Activated CD4-positive, alpha-beta T cell treated with anti-CD3 and anti-CD28 coated beads, Interleukin-2, amount 50 U/mL, for 48 hours (primary cell): ENCODE data around the gene EPAS1.
A peak's percentile ranks its signal among the peaks of the same experiment; 100 is the strongest.
"Not testable (repeated sequence)": the region's sequence is repeated elsewhere in the genome, so short reads cannot be mapped to it uniquely, and the experiment has no call there.

Source experiments
- DNase-seq, 2 experiments: peaks; one replicate each; pipeline ENCODE4 v3.0.0-alpha.2; 2020

Gene EPAS1

DNA sequence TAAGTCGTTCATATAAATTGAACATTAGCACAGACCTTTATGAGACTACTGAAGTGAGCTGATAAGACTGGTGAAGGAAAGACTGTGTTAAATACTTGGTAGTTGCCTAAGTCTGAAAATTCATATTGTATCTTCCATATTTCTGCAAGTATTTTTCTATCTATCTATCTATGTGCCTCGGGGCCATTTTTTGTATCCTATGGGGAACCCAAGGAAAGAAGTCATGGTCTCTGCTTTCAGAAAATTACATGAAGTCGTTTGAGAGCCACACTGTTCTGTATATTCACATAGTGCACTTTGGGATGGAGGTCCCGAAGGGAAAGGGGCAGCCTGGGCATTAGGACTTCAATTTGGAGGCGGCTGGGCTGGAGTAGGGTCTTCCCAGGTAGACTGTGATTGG is 89.6 kb downstream of the EPAS1 start:
- DNase-seq, result no peak

DNA sequence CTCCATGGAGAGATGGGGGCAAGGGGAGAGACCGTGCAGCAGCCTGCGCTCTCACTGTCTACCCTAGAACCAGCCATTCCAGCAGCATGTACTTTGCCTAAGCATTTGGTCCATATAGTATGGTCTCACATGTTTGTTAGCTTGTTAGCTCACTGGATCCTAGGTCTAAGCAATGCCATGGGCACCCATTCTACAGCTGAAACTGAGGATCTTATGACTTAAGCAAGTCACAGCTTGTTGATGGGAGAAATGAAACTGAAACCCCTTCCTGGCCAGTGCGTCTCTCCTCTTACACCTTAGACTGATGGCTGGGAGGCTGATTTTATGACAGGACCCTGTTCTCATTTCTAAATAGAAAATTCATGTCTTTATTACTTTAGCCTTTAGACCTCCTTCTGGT is 90.1 kb downstream of the EPAS1 start:
- no peak for DNase-seq

DNA sequence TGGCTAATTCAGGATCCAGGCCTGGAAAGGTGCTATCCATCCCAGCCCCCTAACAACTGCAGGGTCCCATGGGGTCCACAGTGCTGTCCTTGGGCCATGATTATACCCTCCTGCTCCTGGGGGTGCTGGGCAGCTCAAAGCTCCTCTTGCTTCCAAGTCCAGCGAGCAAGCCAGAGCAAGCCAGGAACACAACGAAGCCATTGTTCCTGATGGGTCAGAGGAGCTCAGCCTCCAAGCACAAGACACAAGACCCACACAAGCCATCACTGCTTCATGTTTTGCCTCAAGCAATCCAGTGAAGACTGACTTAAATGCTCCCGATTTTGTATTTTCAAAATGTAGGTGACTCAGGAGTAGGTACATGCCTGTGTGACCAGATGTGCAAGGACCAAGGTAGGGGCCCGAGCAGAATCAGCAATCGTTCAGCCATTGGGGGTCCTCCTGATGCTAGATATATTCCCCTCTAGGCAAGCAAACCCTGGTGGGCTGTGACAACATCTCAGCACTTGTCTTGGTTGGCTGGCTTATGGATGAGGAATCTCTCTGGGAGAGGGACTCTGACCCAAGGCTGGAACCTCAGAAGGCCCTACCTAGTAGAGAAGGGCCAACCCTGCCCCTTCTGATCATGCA is 90.8 kb downstream of the EPAS1 start:
- no peak for DNase-seq

DNA sequence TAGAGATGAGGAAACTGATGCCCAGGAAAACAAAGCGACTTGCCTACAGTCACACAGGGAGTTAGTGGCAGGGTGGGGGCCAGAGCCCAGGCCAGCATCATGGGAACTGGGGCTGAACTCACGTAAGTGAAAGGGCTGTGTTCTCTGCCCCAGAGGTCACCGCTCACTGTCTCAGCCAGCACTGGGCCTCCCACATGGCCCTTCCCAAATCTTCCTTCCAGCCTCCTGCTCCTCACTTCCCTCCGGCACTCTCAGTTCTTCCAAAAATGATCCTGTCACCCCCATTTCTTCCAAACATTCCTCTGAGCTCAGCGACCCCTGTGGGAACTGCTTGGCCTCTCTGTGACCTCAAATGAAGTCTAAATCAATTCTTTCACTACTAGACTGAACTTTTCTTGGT is 91.7 kb downstream of the EPAS1 start:
- no peak for DNase-seq

DNA sequence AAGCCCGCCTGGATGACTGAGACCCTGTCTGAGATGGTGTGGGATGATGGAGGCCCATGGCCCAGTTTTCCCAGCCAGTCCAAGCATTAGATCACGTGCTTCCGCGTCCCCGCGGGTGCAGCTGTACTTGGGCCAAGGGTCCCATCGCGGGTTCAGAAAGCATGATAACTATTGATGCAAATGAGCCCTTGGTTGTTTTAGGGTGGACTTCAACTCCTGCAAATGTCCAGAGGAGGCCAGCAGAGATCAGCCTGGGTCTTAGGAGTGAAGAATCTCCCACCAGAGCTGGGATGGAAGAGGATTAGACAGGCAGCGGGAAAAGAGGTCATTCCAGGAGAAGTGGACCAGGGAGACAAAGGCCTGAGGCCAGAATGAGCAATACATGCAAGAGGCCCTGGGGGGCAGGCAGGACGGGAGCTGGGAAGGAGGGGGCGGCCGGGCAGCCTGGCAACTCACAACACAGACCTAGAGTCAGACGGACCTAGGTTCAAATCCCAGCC is 92.3 kb downstream of the EPAS1 start:
- DNase-seq, result no peak

DNA sequence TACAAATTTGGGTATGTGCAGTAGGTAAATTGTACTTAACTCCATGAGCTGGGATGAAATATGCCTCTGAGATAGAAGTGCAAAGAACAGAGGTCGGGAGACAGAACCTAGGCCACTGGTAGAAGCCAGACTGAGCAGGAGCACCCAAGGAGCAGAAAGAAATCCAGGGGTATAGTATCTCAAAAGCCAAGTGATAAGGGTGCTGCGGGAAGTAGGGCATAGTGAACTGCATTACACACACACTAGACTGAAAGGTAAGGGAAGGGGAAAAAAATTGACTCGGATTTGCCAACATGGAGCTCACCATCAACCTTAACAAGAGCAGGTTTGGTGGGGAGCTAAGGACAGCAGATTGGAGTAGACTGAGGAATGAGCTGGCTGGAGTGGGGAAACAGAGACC is 92.8 kb downstream of the EPAS1 start:
- DNase-seq, result no peak

DNA sequence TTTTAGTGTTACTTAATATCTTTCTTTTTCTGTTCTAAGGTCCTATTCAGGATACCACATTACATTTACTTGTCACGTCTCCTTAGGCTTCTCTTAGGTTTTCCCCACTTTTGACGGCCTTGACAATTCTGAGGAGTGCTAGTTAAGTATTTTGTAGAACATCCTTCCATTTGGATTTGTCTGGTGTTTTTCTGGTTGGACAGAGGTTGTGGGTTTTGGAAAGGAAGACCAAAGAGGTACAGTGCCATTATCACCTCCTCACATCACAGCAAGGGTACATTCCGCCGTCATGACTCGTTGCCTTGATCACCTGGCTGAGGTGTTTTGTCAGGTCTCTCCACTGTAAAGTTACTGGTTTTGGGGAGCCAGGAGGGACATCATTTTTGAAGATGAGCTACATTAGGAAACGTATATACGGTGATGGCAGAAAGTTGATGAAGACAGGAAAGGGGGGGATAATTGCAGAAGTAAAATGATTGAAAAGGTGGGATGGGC is 93.7 kb downstream of the EPAS1 start:
- no peak for DNase-seq

DNA sequence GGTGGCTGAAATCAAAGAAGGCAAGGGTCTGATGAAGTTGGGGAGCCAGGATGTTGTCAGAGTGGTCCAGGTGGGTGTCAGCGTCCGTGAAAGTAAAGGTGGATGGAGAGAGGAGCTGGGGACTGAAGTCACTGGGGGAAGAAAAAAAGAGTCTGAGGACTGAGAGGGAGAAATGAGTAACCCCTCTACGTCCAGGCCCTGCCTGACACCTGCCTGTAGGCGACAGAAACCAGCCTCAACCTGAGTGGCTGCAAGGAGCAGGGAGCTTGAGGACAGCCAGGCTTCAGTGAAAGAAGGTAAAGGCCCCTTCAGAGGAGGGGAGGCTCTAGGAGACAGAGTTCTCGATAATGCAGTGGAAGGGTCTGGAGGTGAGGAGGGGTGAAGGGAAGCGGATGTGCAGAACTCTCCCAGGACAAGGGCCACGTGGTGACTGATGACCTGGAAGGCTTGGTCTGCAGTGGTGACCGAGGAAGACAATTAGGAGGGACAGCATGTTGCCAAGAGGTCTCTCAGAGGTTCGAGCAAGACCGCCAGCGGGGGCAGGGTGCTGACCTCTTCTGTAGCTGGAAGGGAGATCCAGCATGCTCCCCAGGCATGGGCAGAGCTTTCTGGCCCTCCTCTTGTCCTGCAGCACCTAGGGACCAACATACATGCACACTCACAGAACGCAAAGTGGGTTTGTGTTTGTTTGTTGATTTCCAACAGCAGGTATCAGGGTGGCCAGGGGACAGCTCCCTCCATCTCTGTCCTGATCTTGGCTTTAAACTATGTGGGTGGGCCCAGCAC is 95.5 kb downstream of the EPAS1 start:
- no peak for DNase-seq

DNA sequence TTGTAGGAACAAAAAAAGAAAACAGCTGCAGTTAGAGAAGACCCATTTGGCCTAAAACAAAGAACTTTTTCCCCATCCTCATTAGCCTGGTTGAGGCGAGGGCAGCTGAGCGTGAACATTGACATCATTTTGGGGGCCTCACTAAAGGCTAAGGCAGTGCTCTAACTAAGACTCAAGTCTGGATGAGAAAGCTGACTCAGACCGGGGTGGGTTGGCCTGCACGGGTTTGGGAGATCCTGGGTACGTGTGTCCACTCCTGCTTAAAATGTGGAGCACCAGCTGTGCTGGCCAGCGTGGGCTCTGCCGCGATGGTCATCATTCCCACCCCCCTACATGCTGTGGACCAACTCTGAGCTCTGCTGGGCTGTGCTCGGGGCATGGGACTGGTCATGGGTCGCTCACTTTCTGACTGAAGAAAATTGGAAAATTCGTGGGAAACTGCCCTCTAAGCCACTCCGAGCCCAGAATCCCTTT is 96.2 kb downstream of the EPAS1 start:
- no peak for DNase-seq

DNA sequence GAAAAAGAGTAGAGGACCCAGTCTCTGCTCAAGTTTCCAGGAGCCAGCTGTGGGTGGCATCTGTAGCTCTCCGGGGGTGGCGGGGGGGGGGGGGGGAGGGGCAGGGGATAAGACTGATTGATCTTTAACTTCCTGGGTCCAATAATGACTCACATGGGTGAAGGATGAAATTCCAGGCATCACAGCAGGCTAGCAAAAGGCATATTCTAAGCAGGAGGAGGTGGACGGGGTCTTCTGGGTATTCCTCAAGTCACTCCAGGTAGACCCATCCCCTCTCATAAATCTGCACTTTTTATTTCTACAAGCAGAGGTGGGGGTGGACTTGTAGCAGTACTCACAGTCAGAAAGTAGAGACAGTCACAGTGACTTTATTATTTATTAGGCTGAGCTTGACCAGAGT is 96.7 kb downstream of the EPAS1 start:
- DNase-seq, result no peak

DNA sequence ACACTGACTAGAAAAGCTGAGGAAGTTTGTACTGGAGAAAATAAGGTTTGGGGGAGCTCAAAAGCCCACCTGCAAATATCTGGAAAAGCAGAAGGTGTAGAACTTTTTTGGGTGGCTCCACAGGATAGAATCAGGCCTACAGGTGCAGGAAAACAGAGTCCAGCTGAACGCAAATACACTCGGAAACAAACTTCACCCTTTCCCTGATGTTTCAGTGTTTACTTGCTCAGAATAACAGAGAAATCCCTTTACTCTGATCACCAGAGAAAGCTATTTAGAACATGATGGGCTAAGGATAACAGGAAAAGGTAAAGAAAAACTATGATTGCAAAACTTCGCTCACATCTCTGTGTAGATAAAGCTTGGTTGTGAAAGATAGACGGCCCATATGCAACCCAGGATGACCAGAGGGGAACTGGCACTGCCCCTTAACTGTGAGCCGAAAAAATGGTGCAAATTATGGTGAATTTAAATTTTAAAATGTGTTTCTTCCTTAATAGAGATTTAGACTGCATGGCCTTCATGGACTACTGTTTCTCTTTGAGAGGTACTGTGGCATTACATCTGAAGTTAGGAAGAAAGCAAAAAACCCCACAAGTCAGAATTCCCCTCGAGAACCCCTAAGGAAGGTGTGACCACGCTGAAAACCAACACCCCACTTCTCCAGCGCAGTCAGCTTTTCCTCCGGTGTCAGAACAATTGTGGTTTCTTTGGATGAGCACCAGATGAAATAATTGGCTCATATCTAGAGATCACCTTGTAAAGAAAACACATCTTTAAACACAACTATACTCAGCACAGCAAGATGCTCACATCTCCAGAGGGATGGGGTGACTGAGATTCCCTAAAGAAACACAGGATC is 97.7 kb downstream of the EPAS1 start:
- DNase-seq, result peak; percentile 12 to 32

DNA sequence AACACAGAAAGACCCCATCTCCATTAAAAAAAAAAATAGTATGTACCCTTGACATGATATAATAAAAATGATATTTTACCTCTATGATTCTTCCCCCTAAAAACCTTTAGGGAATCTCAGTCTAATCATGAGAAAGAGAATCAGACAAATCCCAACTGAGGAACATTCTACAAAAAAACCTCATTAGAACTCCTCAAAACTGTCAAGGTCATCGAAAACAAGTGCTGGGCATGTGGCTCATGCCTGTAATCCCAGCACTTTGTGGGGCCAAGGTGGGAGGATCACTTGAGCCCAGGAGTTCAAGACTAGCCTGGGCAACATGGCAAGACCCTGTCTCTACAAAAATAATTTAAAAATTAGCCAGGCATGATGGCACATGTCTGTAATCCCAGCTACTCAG is 98.5 kb downstream of the EPAS1 start:
- not testable (repeated sequence) for DNase-seq

DNA sequence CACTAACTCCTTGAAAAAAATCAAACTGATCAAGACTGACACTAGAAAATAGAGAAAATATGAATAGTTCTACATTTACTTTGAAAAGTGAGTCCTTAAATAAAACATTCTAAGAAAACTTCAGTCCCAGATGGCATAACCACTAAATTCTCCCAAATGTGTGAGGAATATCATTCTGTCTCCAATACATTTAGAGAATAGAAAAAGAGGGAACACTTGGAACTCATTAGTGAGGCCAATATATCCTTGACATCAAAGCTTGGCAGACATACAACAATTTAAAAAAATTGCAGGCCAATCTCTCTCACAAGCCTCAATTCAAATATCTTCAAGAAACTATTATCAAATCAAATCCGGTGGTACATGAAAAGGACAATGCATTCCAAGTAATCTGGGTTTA is 102.8 kb downstream of the EPAS1 start:
- no peak for DNase-seq

DNA sequence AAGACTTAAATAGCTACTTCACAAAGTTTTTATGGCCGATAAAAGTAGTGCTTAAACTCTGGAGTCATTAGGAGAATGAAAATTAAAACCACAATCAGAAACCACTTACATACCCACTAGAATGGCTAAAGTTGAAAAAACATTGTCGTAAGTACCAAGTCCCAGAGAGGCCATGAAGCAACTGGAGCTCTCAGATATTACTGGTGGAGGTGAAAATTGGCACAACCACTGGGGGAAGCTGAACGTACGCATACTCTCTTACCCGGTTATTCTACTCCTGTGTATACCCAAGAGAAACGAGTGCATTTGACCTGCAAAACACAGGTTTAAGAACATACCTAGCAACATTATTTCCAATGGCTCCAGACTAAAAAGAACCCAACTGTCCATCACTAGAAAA is 105.7 kb downstream of the EPAS1 start:
- DNase-seq, result no peak

DNA sequence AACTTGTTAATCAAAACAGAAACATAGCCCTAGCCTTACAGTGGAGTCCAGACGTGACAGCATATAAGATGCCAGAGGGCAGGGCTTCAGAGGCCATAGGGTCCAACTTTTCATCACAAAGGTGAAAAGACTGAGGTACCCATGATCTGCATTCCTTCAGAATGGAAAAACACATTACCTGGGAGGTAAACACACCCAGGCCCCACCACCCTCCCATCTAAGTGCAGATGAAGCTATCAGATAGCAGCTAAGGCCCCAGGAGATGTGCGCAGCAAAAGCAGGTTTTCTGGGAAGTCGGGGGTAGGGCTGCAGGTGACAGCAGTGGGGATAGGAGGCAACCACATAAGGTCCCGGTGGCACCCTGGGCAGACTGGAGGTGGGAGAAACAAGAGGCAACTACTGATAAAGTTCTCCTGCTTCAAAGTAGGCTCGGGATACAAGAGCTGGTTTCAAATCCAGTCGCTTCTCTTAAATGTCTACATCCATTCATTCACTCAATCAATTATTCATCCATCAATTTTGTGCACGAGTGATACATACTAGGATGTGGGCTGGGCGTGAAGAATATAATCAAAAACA is 107.1 kb downstream of the EPAS1 start:
- no peak for DNase-seq

DNA sequence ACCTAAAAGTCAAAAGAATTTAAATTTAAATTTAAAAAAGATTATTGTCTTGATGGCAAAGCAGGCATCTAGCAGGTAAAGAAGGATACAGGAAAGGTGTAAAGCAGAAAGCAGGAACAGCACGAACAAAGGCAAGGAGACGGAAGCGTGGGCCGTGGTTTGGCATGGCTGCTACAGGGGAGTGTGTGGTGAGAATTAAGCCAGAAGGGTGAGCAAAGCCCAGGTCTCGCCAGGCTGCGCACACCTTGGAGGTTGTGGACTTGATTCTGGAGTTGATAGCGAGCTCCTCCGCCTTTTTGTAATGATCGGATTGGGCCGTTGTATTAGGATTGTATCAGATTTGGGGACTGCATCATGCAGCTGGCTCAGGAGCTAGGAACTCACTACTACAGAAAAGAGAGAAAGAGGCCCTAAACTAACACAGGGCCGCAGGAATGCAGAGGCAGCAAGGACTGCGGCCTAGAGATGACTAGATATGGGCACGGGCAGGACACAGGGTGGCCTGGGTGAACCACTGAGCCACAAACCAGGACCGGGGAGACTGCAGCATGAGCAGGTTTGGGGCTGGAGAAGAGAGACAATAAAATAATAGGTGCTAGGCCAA is 110.7 kb downstream of the EPAS1 start:
- DNase-seq, result no peak

DNA sequence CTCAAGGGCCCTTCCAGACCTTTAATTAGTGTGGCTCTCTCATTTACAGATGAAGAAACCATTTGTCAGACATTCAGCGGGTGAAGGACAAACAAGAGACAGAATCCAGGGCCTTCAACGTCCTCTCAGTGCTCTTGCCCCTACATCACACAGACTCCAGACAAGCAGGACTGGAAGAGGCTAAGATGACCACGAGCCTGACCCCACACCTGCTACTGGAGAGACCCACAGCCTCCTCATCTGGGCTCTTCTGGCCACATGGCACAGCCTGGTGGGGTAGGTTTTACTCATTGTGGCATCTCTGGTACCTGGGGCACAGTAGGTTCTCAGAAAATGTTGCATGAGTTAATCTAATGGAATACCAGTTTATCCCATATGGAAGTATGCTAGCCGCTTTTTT is 112.5 kb downstream of the EPAS1 start:
- no peak for DNase-seq

DNA sequence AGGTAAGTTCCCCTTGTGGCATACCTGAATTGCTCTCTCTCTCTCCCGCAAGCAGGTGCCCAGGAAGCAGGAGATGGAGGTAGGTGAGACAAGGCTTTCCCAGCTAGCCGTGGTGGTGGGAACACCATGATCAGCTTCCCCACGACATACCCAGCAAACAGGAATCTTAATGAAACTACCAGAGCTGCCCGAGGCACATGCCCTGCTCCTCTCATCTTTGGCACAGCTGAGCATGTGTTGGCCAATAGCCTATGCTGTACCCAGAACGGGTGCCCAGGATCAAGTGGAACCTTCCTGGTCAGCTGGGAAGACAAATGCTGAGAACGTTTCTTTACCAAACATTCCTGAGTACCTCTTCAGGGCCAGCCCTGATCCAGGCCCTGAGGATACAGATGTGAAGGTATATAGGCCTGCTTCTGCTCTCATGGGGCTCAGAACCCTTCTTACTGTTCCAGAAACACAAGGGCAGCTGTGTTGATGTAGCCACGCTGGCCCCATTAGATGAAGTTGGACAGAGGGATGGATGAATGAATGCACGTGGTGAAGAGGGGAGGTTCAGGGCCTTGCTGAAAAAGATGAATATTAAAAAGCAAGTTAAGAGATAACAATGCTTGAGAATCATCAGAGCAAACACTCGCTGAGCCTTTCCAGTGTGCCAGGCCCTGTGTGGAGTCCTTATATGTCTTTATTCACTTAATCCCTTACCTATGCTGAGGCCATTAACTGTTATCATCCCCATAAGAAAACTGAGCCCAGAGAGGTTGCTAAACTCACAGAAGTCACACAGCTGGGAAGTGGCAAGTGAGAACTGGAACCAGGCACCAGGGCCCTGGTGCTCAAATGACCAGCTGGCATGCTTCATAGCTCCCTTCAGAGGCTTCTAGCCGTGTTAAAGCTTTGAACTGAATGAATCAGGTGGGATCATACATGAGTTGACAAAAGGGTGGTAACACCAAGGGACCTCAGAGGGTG is 113.4 kb downstream of the EPAS1 start:
- no peak for DNase-seq

DNA sequence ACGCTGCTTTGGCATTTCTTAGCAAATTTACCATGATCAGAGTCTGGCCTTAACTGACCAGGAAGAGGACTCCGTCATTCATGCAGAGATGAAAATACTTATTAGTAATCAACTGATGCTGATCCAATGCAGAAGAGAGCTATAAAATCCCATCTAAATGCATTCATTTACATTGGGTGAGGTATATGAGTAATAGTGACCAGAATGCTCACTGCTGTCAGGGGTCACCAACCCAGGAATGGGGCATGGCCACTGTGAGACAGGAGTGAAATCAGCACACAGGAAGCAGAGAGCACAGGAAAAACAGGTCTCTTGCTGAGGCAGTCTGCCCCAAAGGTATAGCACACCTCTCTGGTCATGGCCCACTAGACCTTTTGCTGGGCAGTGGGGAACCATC is 114.0 kb downstream of the EPAS1 start:
- DNase-seq, result no peak

DNA sequence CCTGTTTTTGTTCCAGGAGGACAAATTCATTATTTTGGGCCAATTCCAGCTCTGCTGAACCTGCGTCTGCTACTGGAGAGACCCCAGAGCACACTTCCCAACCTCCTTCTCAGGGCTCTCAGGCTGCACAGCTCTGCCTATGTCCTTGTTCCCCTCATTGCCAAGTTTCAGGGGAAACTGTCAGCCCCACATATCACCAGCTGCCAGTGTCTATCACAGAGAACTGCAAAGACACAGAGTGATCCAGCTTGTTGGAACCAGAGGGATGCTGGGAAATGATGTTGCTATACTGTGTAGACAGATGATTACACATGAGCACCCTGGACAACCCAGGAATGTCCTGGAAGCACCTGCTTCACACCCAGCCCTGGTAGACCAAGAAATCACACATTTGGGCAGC is 114.8 kb downstream of the EPAS1 start:
- no peak for DNase-seq

DNA sequence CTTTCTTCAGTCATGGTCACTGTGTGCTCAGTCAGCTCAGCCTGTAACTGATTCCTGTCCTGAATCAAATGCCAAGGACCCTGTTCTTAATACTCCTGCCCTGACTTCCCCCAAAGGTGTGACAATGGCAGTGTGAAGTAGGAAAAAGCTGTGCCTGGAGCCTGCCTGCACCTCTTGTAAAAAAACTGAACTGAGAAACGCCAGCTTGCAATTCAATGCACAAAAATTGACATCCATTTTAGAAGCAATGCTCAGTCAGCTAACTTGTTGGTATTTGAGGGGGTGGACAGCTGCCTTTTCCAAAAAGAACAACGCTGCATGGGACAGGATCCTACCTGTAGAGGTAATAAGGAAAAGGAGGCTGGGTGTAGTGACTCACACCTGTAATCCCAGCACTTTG is 115.9 kb downstream of the EPAS1 start:
- no peak for DNase-seq
